DLD1 (cell line): ENCODE data around the gene HSF2.
"Not testable (repeated sequence)": the region's sequence is repeated elsewhere in the genome, so short reads cannot be mapped to it uniquely, and the experiment has no call there.

ENCODE experiments used
- in situ Hi-C: cut with HindIII; loops from 2 replicates; pipeline ENCODE4 v1.10.0; 2017; ENCODE audit warnings: low sequenced_read_pairs

HSF2 gene

GRCh38 chr6:122449069-122449468 lies 49.6 kb downstream of the HSF2 start:
- in situ Hi-C loops, result no loop called here

- in situ Hi-C loops, result no loop called here
These were observed 53.1 kb downstream of the HSF2 start for GRCh38 chr6:122452509-122452908.

- in situ Hi-C loops, result no loop called here
These were observed 55.2 kb downstream of the HSF2 start for GRCh38 chr6:122454673-122455072.

- in situ Hi-C loops, result not testable (repeated sequence)
These were observed 55.7 kb downstream of the HSF2 start for GRCh38 chr6:122455116-122455515.

- in situ Hi-C loops, result no loop called here
These were observed 58.6 kb downstream of the HSF2 start for GRCh38 chr6:122458087-122458486.

GRCh38 chr6:122459240-122459639 lies 59.8 kb downstream of the HSF2 start:
- in situ Hi-C loops, result no loop called here

- in situ Hi-C loops, result not testable (repeated sequence)
These were observed 60.5 kb downstream of the HSF2 start for GRCh38 chr6:122459865-122460416.

GRCh38 chr6:122461885-122462284 lies 62.4 kb downstream of the HSF2 start:
- in situ Hi-C loops, result no loop called here

- in situ Hi-C loops, result no loop called here
These were observed 71.9 kb downstream of the HSF2 start, which contains the start of gene SERINC1 for GRCh38 chr6:122471107-122472021. SERINC1 (minus strand) TSS chr6:122471807; CDS start chr6:122471737, 70 bp downstream.

GRCh38 chr6:122472022-122472340 lies 72.5 kb downstream of the HSF2 start:
- in situ Hi-C loops, result no loop called here

- in situ Hi-C loops, result no loop called here
These were observed 76.7 kb downstream of the HSF2 start for GRCh38 chr6:122476131-122476530.

GRCh38 chr6:122482750-122483080 lies 83.3 kb downstream of the HSF2 start:
- in situ Hi-C loops, result no loop called here
